HCT116 (cell line): ENCODE data around the gene SEMA4D. TPM values are rescaled to one million over a fixed set of nuclear protein-coding genes. Genes with fewer than 3 reads are reported as not detected.

ENCODE experiments used
- ATAC-seq: fragments of 200-7000 bp; cut with Tn5 transposase; 2 replicates; pipeline ENCODE4 v1.9.1; 2020; ENCODE audit warnings: mild to moderate bottlenecking, moderate library complexity
- BruUV-seq: library from RNA; stranded (reverse); fragments of 400-500 nt; replicated peaks from 2 replicates; lab custom pipeline; 2021; lab: Mats Ljungman, UMichigan
- CTCF ChIA-PET: fragments of 300-600 bp; sonication (Branson Sonifier 250); formaldehyde crosslinking; loops from one replicate; lab custom pipeline; 2021; ENCODE audit warnings: antibody characterized with exemption; lab: Charles Lee
- POLR2A ChIA-PET: fragments of 300-600, 350-600 bp; sonication (Branson Sonifier 250); formaldehyde crosslinking; loops from one replicate; lab custom pipeline; 2021; ENCODE audit warnings: antibody characterized with exemption; lab: Charles Lee
- RAD21 ChIA-PET, 2 experiments: fragments of 300-600 bp; sonication (Branson Sonifier 250); formaldehyde crosslinking; loops; one replicate each; lab custom pipeline; 2023; ENCODE audit warnings: low total read pairs in 2 of 2; ENCODE audit not compliant: uncharacterized antibody in 2 of 2, unreplicated experiment in 2 of 2, low non-redundant PET in 1 of 2; lab: Charles Lee
- DNase-seq: peaks from one replicate; pipeline ENCODE4 v3.0.0-alpha.2; 2010; ENCODE audit warnings: low read depth, low spot score
- H2AFZ ChIP-seq: fragments of 200-600 bp; shearing (Covaris generic), sonication (generic); 2 replicates; pipeline ENCODE4 v1.6.1; 2017; ENCODE audit warnings: low read depth, mixed run types, mixed read lengths, antibody characterized with exemption, low read length; ENCODE audit not compliant: poor library complexity, severe bottlenecking
- H3K27ac ChIP-seq: 2 replicates; pipeline ENCODE4 v1.5.1; 2012; ENCODE audit warnings: low read depth, low read length
- H3K27me3 ChIP-seq: fragments of 200-600 bp; sonication (generic); 2 replicates; pipeline ENCODE4 v1.6.1; 2016; ENCODE audit warnings: mixed run types, low read length, mixed read lengths; ENCODE audit not compliant: insufficient read depth
- H3K36me3 ChIP-seq, 2 experiments: fragments of 200-500 bp in 1 of 2; fragments of 200-600 bp in 1 of 2; sonication (Bioruptor generic) in 1 of 2; sonication (generic) in 1 of 2; 2 replicates each; pipeline versions ENCODE4 v1.5.1 to v1.6.1; 2014 to 2016; ENCODE audit warnings: low read length in 2 of 2, inconsistent platforms in 1 of 2, mixed read lengths in 1 of 2, mixed run types in 1 of 2; ENCODE audit not compliant: insufficient read depth in 2 of 2, control insufficient read depth in 1 of 2
- H3K4me1 ChIP-seq, 2 experiments: fragments of 200-600 bp in 1 of 2; sonication (generic) in 1 of 2; 2 replicates each; pipeline versions ENCODE4 v1.5.1 to v1.6.1; 2012 to 2017; ENCODE audit warnings: low read length in 2 of 2, inconsistent platforms in 1 of 2, mild to moderate bottlenecking in 1 of 2, mixed read lengths in 1 of 2, mixed run types in 1 of 2, moderate library complexity in 1 of 2; ENCODE audit not compliant: insufficient read depth in 2 of 2, control insufficient read depth in 1 of 2
- H3K4me2 ChIP-seq: fragments of 200-600 bp; sonication (generic); 2 replicates; pipeline ENCODE4 v1.6.1; 2017; ENCODE audit warnings: mixed run types, low read length, mixed read lengths
- H3K4me3 ChIP-seq, 2 experiments: fragments of 200-600 bp in 1 of 2; sonication (generic) in 1 of 2; replicated peaks in 1 of 2; 2 replicates each; pipeline ENCODE4 v1.5.1; 2011 to 2016; ENCODE audit warnings: low read length in 2 of 2, control low read depth in 1 of 2, low read depth in 1 of 2, mild to moderate bottlenecking in 1 of 2, mixed read lengths in 1 of 2, mixed run types in 1 of 2
- H3K79me2 ChIP-seq: fragments of 200-600 bp; sonication (generic); 2 replicates; pipeline ENCODE4 v1.6.1; 2017; ENCODE audit warnings: mild to moderate bottlenecking, mixed run types, low read length, moderate library complexity, mixed read lengths; ENCODE audit not compliant: insufficient read depth
- H3K9ac ChIP-seq: fragments of 200-600 bp; sonication (generic); 2 replicates; pipeline ENCODE4 v1.6.1; 2016; ENCODE audit warnings: low read length, mixed read lengths
- H3K9me2 ChIP-seq: fragments of 200-600 bp; sonication (generic), shearing (Covaris generic); 2 replicates; pipeline ENCODE4 v1.6.1; 2017; ENCODE audit warnings: mixed run types, mild to moderate bottlenecking, moderate library complexity; ENCODE audit not compliant: insufficient read depth
- H3K9me3 ChIP-seq, 2 experiments: fragments of 200-500 bp in 1 of 2; fragments of 200-600 bp in 1 of 2; sonication (Bioruptor generic) in 1 of 2; sonication (generic) in 1 of 2; 2 replicates each; pipeline ENCODE4 v1.6.1; 2014 to 2017; ENCODE audit warnings: low read length in 2 of 2, mixed read lengths in 2 of 2, inconsistent platforms in 1 of 2, low read depth in 1 of 2, mild to moderate bottlenecking in 1 of 2, mixed run types in 1 of 2, moderate library complexity in 1 of 2; ENCODE audit not compliant: control insufficient read depth in 1 of 2, insufficient read depth in 1 of 2
- H4K20me1 ChIP-seq: fragments of 200-600 bp; sonication (generic), shearing (Covaris generic); 2 replicates; pipeline ENCODE4 v1.6.1; 2017; ENCODE audit warnings: mixed run types, mild to moderate bottlenecking, moderate library complexity; ENCODE audit not compliant: insufficient read depth
- CBX3 ChIP-seq: IDR thresholded peaks from 2 replicates; pipeline ENCODE4 v1.6.1; 2012; ENCODE audit warnings: low read depth
- CEBPB ChIP-seq: IDR thresholded peaks from 2 replicates; pipeline ENCODE4 v1.6.1; 2012; ENCODE audit warnings: low read depth
- ELF1 ChIP-seq: IDR thresholded peaks from 2 replicates; pipeline ENCODE4 v1.6.1; 2012; ENCODE audit warnings: low read depth, borderline replicate concordance
- EZH2 ChIP-seq: fragments of 200-600 bp; sonication (generic); IDR thresholded peaks from 2 replicates; pipeline ENCODE4 v1.6.1; 2017; ENCODE audit warnings: antibody characterized with exemption, mixed run types
- EZH2phosphoT487 ChIP-seq: fragments of 200-600 bp; IDR thresholded peaks from 2 replicates; pipeline ENCODE4 v1.6.1; 2018; ENCODE audit warnings: antibody characterized with exemption, borderline replicate concordance
- FOSL1 ChIP-seq: IDR thresholded peaks from 2 replicates; pipeline ENCODE4 v1.6.1; 2012; ENCODE audit warnings: low read depth
- JUND ChIP-seq: IDR thresholded peaks from 2 replicates; pipeline ENCODE4 v1.6.1; 2012
- POLR2A ChIP-seq: IDR thresholded peaks from 2 replicates; pipeline ENCODE4 v1.7.0; 2011; ENCODE audit warnings: borderline replicate concordance; ENCODE audit not compliant: insufficient read depth, insufficient read length; ENCODE audit errors: extremely low read depth
- POLR2AphosphoS5 ChIP-seq: IDR thresholded peaks from 2 replicates; pipeline ENCODE4 v1.6.1; 2011; ENCODE audit warnings: mild to moderate bottlenecking, low read depth, low read length, moderate library complexity
- RAD21 ChIP-seq: IDR thresholded peaks from 2 replicates; pipeline ENCODE4 v1.6.1; 2012; ENCODE audit warnings: low read depth, mild to moderate bottlenecking
- SIN3A ChIP-seq: IDR thresholded peaks from 2 replicates; pipeline ENCODE4 v1.6.1; 2012; ENCODE audit warnings: low read depth
- SRF ChIP-seq: IDR thresholded peaks from 2 replicates; pipeline ENCODE4 v1.6.1; 2012; ENCODE audit warnings: low read depth
- TCF7L2 ChIP-seq: IDR thresholded peaks from 2 replicates; pipeline ENCODE4 v1.7.0; 2011; ENCODE audit warnings: borderline replicate concordance, inconsistent platforms; ENCODE audit not compliant: insufficient read depth, insufficient read length; ENCODE audit errors: extremely low read depth
- YY1 ChIP-seq: IDR thresholded peaks from 2 replicates; pipeline ENCODE4 v1.6.1; 2011; ENCODE audit warnings: low read length, low read depth, moderate library complexity, mild to moderate bottlenecking; ENCODE audit not compliant: insufficient replicate concordance; ENCODE audit errors: extremely low read depth
- ZFX ChIP-seq: fragments of 450-650 bp; IDR thresholded peaks from 2 replicates; pipeline ENCODE4 v1.6.1; 2017
- ZNF274 ChIP-seq: fragments of 200-500 bp; sonication (Bioruptor generic); IDR thresholded peaks from 2 replicates; pipeline ENCODE4 v1.6.1; 2014; ENCODE audit warnings: mild to moderate bottlenecking, low read depth, low read length, inconsistent platforms
- intact Hi-C: fragments of 100-400 bp; cut with micrococcal nuclease; formaldehyde crosslinking; loops from 2 replicates; pipeline ENCODE4 v1.10.0; 2022
- total RNA-seq: library from RNA; stranded (reverse); gene quantifications from one replicate; pipeline ENCODE4 v1.2.1, GENCODE V29; 2021; ENCODE audit not compliant: unreplicated experiment
- TF ChIP-seq, protein P1 (sequence below): IDR thresholded peaks from 2 replicates; pipeline ENCODE4 v1.6.1; 2011; ENCODE audit warnings: mild to moderate bottlenecking, low read length, moderate library complexity; ENCODE audit not compliant: insufficient replicate concordance; ENCODE audit errors: extremely low read depth
- TF ChIP-seq, protein P2 (sequence below), 3 experiments: fragments of 200-600 bp in 1 of 3; sonication (generic) in 1 of 3; IDR thresholded peaks in 2 of 3; conservative IDR thresholded peaks in 1 of 3; 2 replicates each; pipeline ENCODE4 v1.5.1; 2012 to 2017; ENCODE audit warnings: low read depth in 2 of 3, low read length in 2 of 3, antibody characterized with exemption in 1 of 3, borderline replicate concordance in 1 of 3, control low read depth in 1 of 3, mild to moderate bottlenecking in 1 of 3, mixed read lengths in 1 of 3, mixed run types in 1 of 3, moderate library complexity in 1 of 3; ENCODE audit not compliant: insufficient read depth in 1 of 3
- TF ChIP-seq, protein P3 (sequence below): IDR thresholded peaks from 2 replicates; pipeline ENCODE4 v1.6.1; 2012
- TF ChIP-seq, protein P4 (sequence below): IDR thresholded peaks from 2 replicates; pipeline ENCODE4 v1.6.1; 2012

Gene SEMA4D
- total RNA-seq, 1 experiment from 2014 or later, result 32.0 TPM

DNA sequence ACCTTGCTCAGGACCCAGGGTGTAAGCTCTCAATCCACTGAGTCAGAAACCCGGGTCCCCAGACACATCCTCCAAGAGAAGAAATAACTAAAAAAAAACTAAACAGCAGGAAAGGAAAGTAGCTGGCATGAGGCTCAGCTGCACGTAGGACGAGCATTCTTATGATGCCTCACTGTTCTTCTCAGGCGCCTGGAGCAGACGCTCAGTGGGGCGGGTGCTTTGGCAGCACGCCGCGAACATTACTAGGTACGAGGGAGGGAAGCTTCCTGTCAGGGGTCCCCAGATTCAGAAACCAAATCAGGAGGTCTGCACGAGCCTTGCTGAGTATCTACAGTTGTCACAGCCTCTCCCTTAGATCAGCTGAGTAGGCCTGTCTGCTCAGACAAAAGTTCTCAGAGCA lies 93.8 kb downstream of the SEMA4D start (continued):
- TF ChIP-seq, protein P1, sequence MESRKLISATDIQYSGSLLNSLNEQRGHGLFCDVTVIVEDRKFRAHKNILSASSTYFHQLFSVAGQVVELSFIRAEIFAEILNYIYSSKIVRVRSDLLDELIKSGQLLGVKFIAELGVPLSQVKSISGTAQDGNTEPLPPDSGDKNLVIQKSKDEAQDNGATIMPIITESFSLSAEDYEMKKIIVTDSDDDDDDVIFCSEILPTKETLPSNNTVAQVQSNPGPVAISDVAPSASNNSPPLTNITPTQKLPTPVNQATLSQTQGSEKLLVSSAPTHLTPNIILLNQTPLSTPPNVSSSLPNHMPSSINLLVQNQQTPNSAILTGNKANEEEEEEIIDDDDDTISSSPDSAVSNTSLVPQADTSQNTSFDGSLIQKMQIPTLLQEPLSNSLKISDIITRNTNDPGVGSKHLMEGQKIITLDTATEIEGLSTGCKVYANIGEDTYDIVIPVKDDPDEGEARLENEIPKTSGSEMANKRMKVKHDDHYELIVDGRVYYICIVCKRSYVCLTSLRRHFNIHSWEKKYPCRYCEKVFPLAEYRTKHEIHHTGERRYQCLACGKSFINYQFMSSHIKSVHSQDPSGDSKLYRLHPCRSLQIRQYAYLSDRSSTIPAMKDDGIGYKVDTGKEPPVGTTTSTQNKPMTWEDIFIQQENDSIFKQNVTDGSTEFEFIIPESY, result no peak
- no peak for TF ChIP-seq ELF1
- no peak for TF ChIP-seq CBX3
- TF ChIP-seq POLR2AphosphoS5, result no peak
- no peak for TF ChIP-seq ZNF274
- no peak for TF ChIP-seq FOSL1
- TF ChIP-seq, protein P2, sequence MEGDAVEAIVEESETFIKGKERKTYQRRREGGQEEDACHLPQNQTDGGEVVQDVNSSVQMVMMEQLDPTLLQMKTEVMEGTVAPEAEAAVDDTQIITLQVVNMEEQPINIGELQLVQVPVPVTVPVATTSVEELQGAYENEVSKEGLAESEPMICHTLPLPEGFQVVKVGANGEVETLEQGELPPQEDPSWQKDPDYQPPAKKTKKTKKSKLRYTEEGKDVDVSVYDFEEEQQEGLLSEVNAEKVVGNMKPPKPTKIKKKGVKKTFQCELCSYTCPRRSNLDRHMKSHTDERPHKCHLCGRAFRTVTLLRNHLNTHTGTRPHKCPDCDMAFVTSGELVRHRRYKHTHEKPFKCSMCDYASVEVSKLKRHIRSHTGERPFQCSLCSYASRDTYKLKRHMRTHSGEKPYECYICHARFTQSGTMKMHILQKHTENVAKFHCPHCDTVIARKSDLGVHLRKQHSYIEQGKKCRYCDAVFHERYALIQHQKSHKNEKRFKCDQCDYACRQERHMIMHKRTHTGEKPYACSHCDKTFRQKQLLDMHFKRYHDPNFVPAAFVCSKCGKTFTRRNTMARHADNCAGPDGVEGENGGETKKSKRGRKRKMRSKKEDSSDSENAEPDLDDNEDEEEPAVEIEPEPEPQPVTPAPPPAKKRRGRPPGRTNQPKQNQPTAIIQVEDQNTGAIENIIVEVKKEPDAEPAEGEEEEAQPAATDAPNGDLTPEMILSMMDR (IDR thresholded peaks at IDR 0.05 in 2 of 3, conservative IDR thresholded peaks at IDR 0.05 in 1 of 3; ENCODE audit: borderline replicate concordance in 1 of 3, insufficient read depth in 1 of 3, low read depth in 2 of 3, low read length in 2 of 3), result no peak
- no peak for TF ChIP-seq SIN3A

DNA sequence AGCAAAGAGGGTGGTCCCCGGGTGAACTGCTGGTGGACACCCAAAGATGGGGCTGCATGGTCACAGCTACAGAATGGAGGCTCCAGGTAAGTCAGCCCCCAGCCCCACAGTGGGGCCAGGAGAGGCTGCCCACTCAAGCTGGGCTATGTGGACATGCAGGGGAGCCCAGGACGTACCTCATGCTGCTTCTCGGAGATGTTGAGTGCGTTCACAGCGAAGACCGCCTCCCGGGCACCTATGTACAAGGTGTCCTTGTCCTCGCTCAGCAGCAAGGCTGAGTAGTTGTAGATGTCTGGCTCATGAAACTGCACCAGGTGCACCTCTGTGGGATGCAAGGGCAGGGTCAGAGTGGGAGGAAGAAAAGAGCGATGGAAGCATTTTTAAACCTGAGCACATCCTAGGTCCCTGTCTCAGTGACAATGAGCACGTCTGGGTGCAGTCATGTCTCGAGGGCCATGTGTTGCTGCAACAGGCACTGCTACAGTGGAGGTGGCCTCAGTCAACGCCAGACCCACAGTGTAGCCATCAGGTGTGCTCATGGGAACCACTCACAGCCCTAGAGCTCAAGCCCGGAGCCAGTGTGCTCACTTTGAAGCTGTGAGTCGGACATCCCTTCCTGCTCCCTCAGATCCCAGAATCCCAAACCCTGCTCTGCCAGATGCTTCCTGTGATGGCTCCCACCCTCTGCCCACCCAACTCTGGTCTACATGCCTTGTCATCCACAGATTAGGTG lies 95.1 kb downstream of the SEMA4D start:
- H4K20me1 ChIP-seq, result no peaks in the 10 kb centered on the region
- no peaks in the 10 kb centered on the region for H3K9me3 ChIP-seq
- POLR2A ChIA-PET, result no interaction called here
- TF ChIP-seq EZH2phosphoT487 (no peak), ZFX (no peak), RAD21 (no peak), TCF7L2 (no peak), POLR2A (no peak), ELF1 (no peak), EZH2 (no peak), SRF (no peak), JUND (no peak), YY1 (no peak), CBX3 (no peak), CEBPB (no peak), ZNF274 (no peak)
- TF ChIP-seq, protein P3, sequence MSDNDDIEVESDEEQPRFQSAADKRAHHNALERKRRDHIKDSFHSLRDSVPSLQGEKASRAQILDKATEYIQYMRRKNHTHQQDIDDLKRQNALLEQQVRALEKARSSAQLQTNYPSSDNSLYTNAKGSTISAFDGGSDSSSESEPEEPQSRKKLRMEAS, result no peak
- TF ChIP-seq, protein P4, sequence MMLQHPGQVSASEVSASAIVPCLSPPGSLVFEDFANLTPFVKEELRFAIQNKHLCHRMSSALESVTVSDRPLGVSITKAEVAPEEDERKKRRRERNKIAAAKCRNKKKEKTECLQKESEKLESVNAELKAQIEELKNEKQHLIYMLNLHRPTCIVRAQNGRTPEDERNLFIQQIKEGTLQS, result no peak
- no peaks in the 10 kb centered on the region for H3K79me2 ChIP-seq
- no TSS peak for BruUV-seq
- no peaks in the 10 kb centered on the region for H3K36me3 ChIP-seq
- intact Hi-C loops, result no loop called here
- peaks cover 0 to 6% of the 10 kb centered on the region in 2 experiments; a peak in 1 of 4 replicates for H3K4me1 ChIP-seq
- no peak for DNase-seq
- H3K4me3 ChIP-seq, result no peak overlapping the region
- H3K9me2 ChIP-seq, result no peaks in the 10 kb centered on the region
- H3K4me2 ChIP-seq, result no peak overlapping the region
- no peak overlapping the region for H2AFZ ChIP-seq
- ATAC-seq, result no peak
- H3K27ac ChIP-seq, result no peak overlapping the region
- CTCF ChIA-PET, result no interaction called here
- RAD21 ChIA-PET, result no interaction called here
- H3K27me3 ChIP-seq, result no peaks in the 10 kb centered on the region
- H3K9ac ChIP-seq, result no peak overlapping the region
